Fibroblast of lung (primary cell): ENCODE measurements around the gene MEN1. TPM values are rescaled to one million over a fixed set of nuclear protein-coding genes. Genes with fewer than 3 reads are reported as not detected.

Experiments used
- DNase-seq, 2 donors: peaks; one replicate each; pipeline versions ENCODE4 v3.0.0 to v3.0.0-alpha.2; 2010; ENCODE audit warnings: low read depth in 2 of 2
- H2AFZ ChIP-seq: 2 replicates; pipeline ENCODE4 v1.5.1; 2012; ENCODE audit warnings: low read length, control low read depth, inconsistent platforms
- H3K27ac ChIP-seq: 2 replicates; pipeline ENCODE4 v1.5.1; 2011; ENCODE audit warnings: low read length, control low read depth; ENCODE audit not compliant: insufficient read depth
- H3K27me3 ChIP-seq: 2 replicates; pipeline ENCODE4 v1.5.1; 2011; ENCODE audit warnings: mild to moderate bottlenecking, low read length; ENCODE audit not compliant: control insufficient read depth, insufficient read depth
- H3K36me3 ChIP-seq: 2 replicates; pipeline ENCODE4 v1.5.1; 2011; ENCODE audit warnings: low read length; ENCODE audit not compliant: control insufficient read depth, insufficient read depth
- H3K4me1 ChIP-seq: 2 replicates; pipeline ENCODE4 v1.5.1; 2011; ENCODE audit warnings: low read length; ENCODE audit not compliant: control insufficient read depth, insufficient read depth; ENCODE audit errors: extremely low read depth
- H3K4me2 ChIP-seq: 2 replicates; pipeline ENCODE4 v1.5.1; 2011; ENCODE audit warnings: low read length, control low read depth; ENCODE audit not compliant: insufficient read depth; ENCODE audit errors: extremely low read depth
- H3K4me3 ChIP-seq, 4 experiments: fragments of 200-600 bp in 1 of 4; sonication (generic) in 1 of 4; replicated peaks in 1 of 4; 2 replicates each; pipeline ENCODE4 v1.5.1; 2011 to 2016; ENCODE audit warnings: low read length in 4 of 4, low read depth in 3 of 4, mild to moderate bottlenecking in 3 of 4, control low read depth in 2 of 4, inconsistent platforms in 1 of 4, mixed read lengths in 1 of 4; ENCODE audit not compliant: insufficient read depth in 1 of 4; ENCODE audit errors: control extremely low read depth in 1 of 4
- H3K79me2 ChIP-seq: 2 replicates; pipeline ENCODE4 v1.5.1; 2012; ENCODE audit warnings: mild to moderate bottlenecking, low read length, inconsistent platforms; ENCODE audit not compliant: control insufficient read depth, insufficient read depth
- H3K9ac ChIP-seq: 2 replicates; pipeline ENCODE4 v1.5.1; 2011; ENCODE audit warnings: mild to moderate bottlenecking, low read length, control low read depth; ENCODE audit not compliant: insufficient read depth
- H3K9me3 ChIP-seq: 2 replicates; pipeline ENCODE4 v1.5.1; 2012; ENCODE audit warnings: low read depth, low read length; ENCODE audit not compliant: control insufficient read depth, insufficient read depth
- H4K20me1 ChIP-seq: 2 replicates; pipeline ENCODE4 v1.5.1; 2011; ENCODE audit warnings: low read length; ENCODE audit not compliant: control insufficient read depth, insufficient read depth; ENCODE audit errors: extremely low read depth
- EZH2 ChIP-seq: IDR thresholded peaks from 2 replicates; pipeline ENCODE4 v1.5.1; 2012; ENCODE audit warnings: low read length, control low read depth, mild to moderate bottlenecking; ENCODE audit errors: missing control alignments
- polyA plus RNA-seq, 2 donors: library from polyadenylated mRNA; depleted of rRNA in 1 of 2; stranded (reverse) in 1 of 2; unstranded in 1 of 2; fragments of >200 nt; gene quantifications; 2 replicates each; pipeline ENCODE4 v1.2.1, GENCODE V29; 2011 to 2012; ENCODE audit warnings: missing spikeins in 1 of 2
- total RNA-seq: library from RNA; depleted of rRNA; stranded (reverse); fragments of >200 nt; gene quantifications from 2 replicates; pipeline ENCODE4 v1.2.1, GENCODE V29; 2014
- TF ChIP-seq, protein P1 (sequence below), 2 donors: IDR thresholded peaks in 1 of 2; conservative IDR thresholded peaks in 1 of 2; 1 replicate in 1 of 2; 2 replicates in 1 of 2; pipeline ENCODE4 v1.5.1; 2011 to 2012; ENCODE audit warnings: low read length in 2 of 2, control low read depth in 1 of 2, inconsistent platforms in 1 of 2, low read depth in 1 of 2, mild to moderate bottlenecking in 1 of 2

The MEN1 gene
- total and polyA plus RNA-seq, 2 donors (not counting 1 experiment from before 2014, with no cell fraction given) = 8.9 to 13.7 TPM

DNA sequence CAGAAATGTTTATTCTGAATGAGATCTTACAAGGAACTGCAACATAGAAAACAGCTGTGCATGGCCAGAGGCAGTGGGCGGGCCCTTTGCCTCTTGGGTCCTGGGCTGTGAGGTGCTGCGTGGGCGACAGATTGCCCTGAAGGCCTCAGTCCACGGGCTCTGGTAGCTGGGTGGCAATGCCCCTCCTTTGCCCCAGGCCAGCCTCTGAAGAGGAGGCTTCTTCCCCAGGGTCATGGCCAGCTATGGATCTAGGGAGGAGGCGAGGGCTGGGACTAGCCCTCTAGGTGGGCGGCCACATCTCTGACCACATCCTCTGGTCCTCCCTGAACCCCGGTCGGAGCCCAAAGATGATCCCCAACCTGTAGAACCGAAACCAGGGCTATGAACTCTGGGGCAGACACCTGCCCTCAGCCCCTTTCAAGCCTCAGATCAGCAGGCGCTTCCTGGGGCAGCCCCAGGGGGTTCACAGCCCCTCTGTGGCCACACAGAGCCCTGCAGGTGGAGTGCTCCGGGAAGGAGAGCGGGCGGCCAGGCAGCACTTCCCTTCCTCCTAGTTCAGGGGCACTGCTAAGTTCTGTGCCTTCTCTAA lies 40.7 kb upstream of the MEN1 start:
- peak overlapping the region; percentile 11 for H3K9ac ChIP-seq
- peak in 1 of 2 donors; percentile 50 for DNase-seq

GRCh38 chr11:64849598-64850356 lies 39.4 kb upstream of the MEN1 start:
- Histone ChIP-seq H4K20me1 (no peaks in the 10 kb centered on the region), H3K4me1 (peaks cover 25% of the 10 kb centered on the region), H3K4me3 (no peak overlapping the region), H3K27ac (peak overlapping the region; percentile 23), H3K9ac (no peak overlapping the region), H3K79me2 (peaks cover 17% of the 10 kb centered on the region), H3K9me3 (no peaks in the 10 kb centered on the region), H3K36me3 (peaks cover 24% of the 10 kb centered on the region), H3K27me3 (no peaks in the 10 kb centered on the region), H3K4me2 (no peak overlapping the region), H2AFZ (no peak overlapping the region)
- DNase-seq = peak in 1 of 2 donors; percentile 69
- TF ChIP-seq, protein P1, sequence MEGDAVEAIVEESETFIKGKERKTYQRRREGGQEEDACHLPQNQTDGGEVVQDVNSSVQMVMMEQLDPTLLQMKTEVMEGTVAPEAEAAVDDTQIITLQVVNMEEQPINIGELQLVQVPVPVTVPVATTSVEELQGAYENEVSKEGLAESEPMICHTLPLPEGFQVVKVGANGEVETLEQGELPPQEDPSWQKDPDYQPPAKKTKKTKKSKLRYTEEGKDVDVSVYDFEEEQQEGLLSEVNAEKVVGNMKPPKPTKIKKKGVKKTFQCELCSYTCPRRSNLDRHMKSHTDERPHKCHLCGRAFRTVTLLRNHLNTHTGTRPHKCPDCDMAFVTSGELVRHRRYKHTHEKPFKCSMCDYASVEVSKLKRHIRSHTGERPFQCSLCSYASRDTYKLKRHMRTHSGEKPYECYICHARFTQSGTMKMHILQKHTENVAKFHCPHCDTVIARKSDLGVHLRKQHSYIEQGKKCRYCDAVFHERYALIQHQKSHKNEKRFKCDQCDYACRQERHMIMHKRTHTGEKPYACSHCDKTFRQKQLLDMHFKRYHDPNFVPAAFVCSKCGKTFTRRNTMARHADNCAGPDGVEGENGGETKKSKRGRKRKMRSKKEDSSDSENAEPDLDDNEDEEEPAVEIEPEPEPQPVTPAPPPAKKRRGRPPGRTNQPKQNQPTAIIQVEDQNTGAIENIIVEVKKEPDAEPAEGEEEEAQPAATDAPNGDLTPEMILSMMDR (conservative IDR thresholded peaks at IDR 0.05 in 1 of 2, IDR thresholded peaks at IDR 0.05 in 1 of 2; ENCODE audit: low read depth in 1 of 2, low read length in 2 of 2) = peak; percentile 12 to 38
- no peak for TF ChIP-seq EZH2

More for the DNA sequence above, 40.7 kb upstream of the MEN1 start:
- Histone ChIP-seq H3K9me3 (no peaks in the 10 kb centered on the region), H3K4me2 (no peak overlapping the region), H3K27me3 (no peaks in the 10 kb centered on the region), H2AFZ (no peak overlapping the region), H3K36me3 (peaks cover 29% of the 10 kb centered on the region), H4K20me1 (no peaks in the 10 kb centered on the region), H3K4me1 (peaks cover 33% of the 10 kb centered on the region), H3K27ac (peak overlapping the region; percentile 46), H3K4me3 (no peak overlapping the region), H3K79me2 (peaks cover 25% of the 10 kb centered on the region)
- TF ChIP-seq, protein P1 (conservative IDR thresholded peaks at IDR 0.05 in 1 of 2, IDR thresholded peaks at IDR 0.05 in 1 of 2; ENCODE audit: low read depth in 1 of 2, low read length in 2 of 2) = no peak
- no peak for TF ChIP-seq EZH2

DNA sequence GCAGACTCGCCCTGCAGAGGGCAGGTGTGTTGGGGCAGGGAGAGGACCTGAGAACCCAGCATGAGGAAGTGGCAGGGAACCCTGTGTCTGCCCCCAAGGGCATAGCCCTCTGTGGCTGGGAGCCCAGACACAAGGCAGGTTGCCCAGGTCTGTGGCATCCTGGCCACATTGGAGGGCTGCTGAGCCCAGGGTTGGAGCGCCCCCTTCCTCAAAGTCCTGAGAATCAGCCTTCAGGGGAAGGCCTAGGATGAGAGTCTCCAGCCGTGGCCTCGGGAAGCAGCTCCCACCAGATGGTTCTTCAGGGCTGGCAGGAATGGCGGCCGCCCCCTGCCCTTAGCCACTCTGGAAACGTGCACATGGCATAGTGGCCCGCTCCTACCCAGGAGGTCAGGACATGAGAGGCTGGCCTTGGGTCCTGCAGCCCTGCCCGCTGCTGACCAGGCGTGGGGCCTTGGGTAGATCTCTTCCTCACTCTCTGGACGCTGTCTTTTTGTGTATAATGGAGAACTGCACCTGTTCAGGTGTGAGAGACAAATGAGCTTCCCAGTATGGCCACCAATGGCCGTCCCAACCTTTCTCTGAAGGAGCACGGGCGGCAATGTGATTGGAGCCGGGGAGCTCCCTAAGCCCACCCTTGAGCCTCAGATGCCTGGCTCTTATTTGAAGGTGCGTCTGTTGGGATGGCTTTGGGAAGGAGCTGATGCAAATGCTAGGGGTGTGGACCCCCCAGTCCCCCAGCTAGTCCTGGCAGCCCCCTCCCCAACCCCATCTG lies 38.7 kb upstream of the MEN1 start:
- Histone ChIP-seq H4K20me1 (no peaks in the 10 kb centered on the region), H3K4me2 (no peak overlapping the region), H3K27me3 (no peaks in the 10 kb centered on the region), H3K36me3 (peaks cover 16% of the 10 kb centered on the region), H3K4me1 (peaks cover 19% of the 10 kb centered on the region), H2AFZ (no peak overlapping the region), H3K79me2 (peaks cover 9% of the 10 kb centered on the region), H3K9me3 (no peaks in the 10 kb centered on the region), H3K9ac (no peak overlapping the region), H3K4me3 (no peak overlapping the region), H3K27ac (no peak overlapping the region)
- TF ChIP-seq EZH2 = no peak
- TF ChIP-seq, protein P1 (conservative IDR thresholded peaks at IDR 0.05 in 1 of 2, IDR thresholded peaks at IDR 0.05 in 1 of 2; ENCODE audit: low read depth in 1 of 2, low read length in 2 of 2) = no peak
- DNase-seq = no peak
